GM12878 (cell line): ENCODE results near the gene TECTA. TPM values are rescaled to one million over a fixed set of nuclear protein-coding genes. Genes with fewer than 3 reads are reported as not detected.

ENCODE experiments used
- CHD1 ChIP-seq: IDR thresholded peaks from 2 replicates; pipeline ENCODE4 v1.6.1; 2012; ENCODE audit warnings: low read depth, low read length, improper control_type of control experiment
- CHD4 ChIP-seq: fragments of 200-600 bp; sonication (generic); IDR thresholded peaks from 2 replicates; pipeline ENCODE4 v1.6.1; 2016; ENCODE audit warnings: mild to moderate bottlenecking
- ESRRA ChIP-seq: IDR thresholded peaks from 2 replicates; pipeline ENCODE4 v1.6.1; 2012; ENCODE audit warnings: mild to moderate bottlenecking, low read length, improper control_type of control experiment
- FOXM1 ChIP-seq: IDR thresholded peaks from 2 replicates; pipeline ENCODE4 v1.6.1; 2012; ENCODE audit warnings: low read depth, mild to moderate bottlenecking, inconsistent platforms, low read length, moderate library complexity
- HDGF ChIP-seq: fragments of 450-650 bp; IDR thresholded peaks from 2 replicates; pipeline ENCODE4 v1.6.1; 2016; ENCODE audit warnings: antibody characterized with exemption
- LARP7 ChIP-seq: fragments of 450-650 bp; IDR thresholded peaks from 2 replicates; pipeline ENCODE4 v1.6.1; 2017; ENCODE audit warnings: mild to moderate bottlenecking
- MLLT1 ChIP-seq: fragments of 450-650 bp; IDR thresholded peaks from 2 replicates; pipeline ENCODE4 v1.6.1; 2016; ENCODE audit warnings: mild to moderate bottlenecking
- MXI1 ChIP-seq: fragments of 150-350 bp; IDR thresholded peaks from 2 replicates; pipeline ENCODE4 v1.6.1; 2011; ENCODE audit warnings: low read depth, mild to moderate bottlenecking, inconsistent platforms, low read length, improper control_type of control experiment
- NBN ChIP-seq: fragments of 450-650 bp; IDR thresholded peaks from 2 replicates; pipeline ENCODE4 v1.6.1; 2016
- NR2C2 ChIP-seq: IDR thresholded peaks from 2 replicates; pipeline ENCODE4 v1.6.1; 2011; ENCODE audit warnings: borderline replicate concordance, low read depth; ENCODE audit not compliant: control insufficient read depth, insufficient read length
- PKNOX1 ChIP-seq: fragments of 450-650 bp; IDR thresholded peaks from 2 replicates; pipeline ENCODE4 v1.6.1; 2016; ENCODE audit warnings: mild to moderate bottlenecking
- PML ChIP-seq: IDR thresholded peaks from 2 replicates; pipeline ENCODE4 v1.6.1; 2012; ENCODE audit warnings: low read length, inconsistent platforms
- POLR2AphosphoS5 ChIP-seq: IDR thresholded peaks from 2 replicates; pipeline ENCODE4 v1.6.1; 2011; ENCODE audit warnings: mild to moderate bottlenecking, low read length, inconsistent platforms
- SKIL ChIP-seq: fragments of 450-650 bp; IDR thresholded peaks from 2 replicates; pipeline ENCODE4 v1.6.1; 2017; ENCODE audit warnings: mild to moderate bottlenecking, low read depth, inconsistent platforms; ENCODE audit not compliant: poor library complexity, severe bottlenecking
- SMC3 ChIP-seq: IDR thresholded peaks from 2 replicates; pipeline ENCODE4 v1.6.1; 2011; ENCODE audit warnings: low read length, improper control_type of control experiment, borderline replicate concordance
- SPI1 ChIP-seq: IDR thresholded peaks from 2 replicates; pipeline ENCODE4 v1.6.1; 2011; ENCODE audit warnings: low read depth, mild to moderate bottlenecking, low read length, moderate library complexity, borderline replicate concordance; ENCODE audit not compliant: insufficient read depth
- SREBF2 ChIP-seq: IDR thresholded peaks from 2 replicates; pipeline ENCODE4 v1.6.1; 2012; ENCODE audit warnings: mild to moderate bottlenecking, low read length
- ZBED1 ChIP-seq: IDR thresholded peaks from 2 replicates; pipeline ENCODE4 v1.6.1; 2016; ENCODE audit warnings: borderline replicate concordance
- ZNF207 ChIP-seq: fragments of 450-650 bp; IDR thresholded peaks from 2 replicates; pipeline ENCODE4 v1.6.1; 2014; ENCODE audit warnings: antibody characterized with exemption, mild to moderate bottlenecking, borderline replicate concordance
- ZNF384 ChIP-seq: IDR thresholded peaks from 2 replicates; pipeline ENCODE4 v1.6.1; 2012; ENCODE audit warnings: low read depth, mild to moderate bottlenecking, low read length, improper control_type of control experiment, borderline replicate concordance
- ZNF622 ChIP-seq: fragments of 450-650 bp; IDR thresholded peaks from 2 replicates; pipeline ENCODE4 v1.6.1; 2017; ENCODE audit warnings: mild to moderate bottlenecking, inconsistent platforms
- polyA plus RNA-seq, 11 experiments: library from polyadenylated mRNA; depleted of rRNA in 4 of 11; unstranded in 6 of 11; stranded (reverse) in 5 of 11; fragments of >200 nt; fragmentation: Nextera tagmentation in 4 of 11; fragmentation: Illumina TruSeq in 1 of 11; extraction: Ambion mirVana in 4 of 11; extraction: Trizol in 1 of 11; gene quantifications; 1 replicate in 1 of 11; 2 replicates in 10 of 11; pipeline versions ENCODE4 v1.2.1 to v1.2.3, GENCODE V29; 2011 to 2016; ENCODE audit warnings: inconsistent platforms in 2 of 11, missing spikeins in 2 of 11, low read depth in 1 of 11
- total RNA-seq, 4 experiments: library from RNA; depleted of rRNA in 3 of 4; stranded (reverse); fragments of >200 nt in 3 of 4; fragmentation: Illumina TruSeq in 1 of 4; extraction: Trizol in 1 of 4; gene quantifications; 2 replicates each; pipeline versions ENCODE4 v1.2.1 to v1.2.3, GENCODE V29; 2013 to 2021
- TF ChIP-seq, protein P1 (sequence below): fragments of 450-650 bp; formaldehyde crosslinking; IDR thresholded peaks from 2 replicates; pipeline ENCODE4 v1.4.0; 2022; ENCODE audit warnings: mild to moderate bottlenecking, moderate library complexity
- TF ChIP-seq, protein P2 (sequence below): IDR thresholded peaks from 2 replicates; pipeline ENCODE4 v1.6.1; 2012; ENCODE audit warnings: low read depth, low read length, improper control_type of control experiment

The TECTA gene
- total and polyA plus RNA-seq, 10 of the 15 experiments (the other 5 are each of a cell fraction or from before 2014, with no cell fraction given) = under 0.01 to 0.14 (median 0.05) TPM; not detected in 1

- peak; percentile 61 for TF ChIP-seq SKIL
- no peak for TF ChIP-seq NR2C2
- TF ChIP-seq HDGF = no peak
- TF ChIP-seq ESRRA = no peak
- peak; percentile 47; the same call in 1 of the 2 replicates for TF ChIP-seq POLR2AphosphoS5
- TF ChIP-seq, protein P1, sequence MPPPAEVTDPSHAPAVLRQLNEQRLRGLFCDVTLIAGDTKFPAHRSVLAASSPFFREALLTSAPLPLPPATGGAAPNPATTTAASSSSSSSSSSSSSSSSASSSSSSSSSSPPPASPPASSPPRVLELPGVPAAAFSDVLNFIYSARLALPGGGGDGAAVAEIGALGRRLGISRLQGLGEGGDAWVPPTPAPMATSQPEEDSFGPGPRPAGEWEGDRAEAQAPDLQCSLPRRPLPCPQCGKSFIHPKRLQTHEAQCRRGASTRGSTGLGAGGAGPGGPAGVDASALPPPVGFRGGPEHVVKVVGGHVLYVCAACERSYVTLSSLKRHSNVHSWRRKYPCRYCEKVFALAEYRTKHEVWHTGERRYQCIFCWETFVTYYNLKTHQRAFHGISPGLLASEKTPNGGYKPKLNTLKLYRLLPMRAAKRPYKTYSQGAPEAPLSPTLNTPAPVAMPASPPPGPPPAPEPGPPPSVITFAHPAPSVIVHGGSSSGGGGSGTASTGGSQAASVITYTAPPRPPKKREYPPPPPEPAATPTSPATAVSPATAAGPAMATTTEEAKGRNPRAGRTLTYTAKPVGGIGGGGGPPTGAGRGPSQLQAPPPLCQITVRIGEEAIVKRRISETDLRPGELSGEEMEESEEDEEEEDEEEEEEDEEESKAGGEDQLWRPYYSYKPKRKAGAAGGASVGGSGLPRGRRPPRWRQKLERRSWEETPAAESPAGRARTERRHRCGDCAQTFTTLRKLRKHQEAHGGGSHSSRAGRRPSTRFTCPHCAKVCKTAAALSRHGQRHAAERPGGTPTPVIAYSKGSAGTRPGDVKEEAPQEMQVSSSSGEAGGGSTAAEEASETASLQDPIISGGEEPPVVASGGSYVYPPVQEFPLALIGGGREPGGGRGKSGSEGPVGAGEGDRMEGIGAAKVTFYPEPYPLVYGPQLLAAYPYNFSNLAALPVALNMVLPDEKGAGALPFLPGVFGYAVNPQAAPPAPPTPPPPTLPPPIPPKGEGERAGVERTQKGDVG (CRISPR knock-in tag) = no peak
- TF ChIP-seq ZNF622 = no peak
- TF ChIP-seq SMC3 = no peak
- TF ChIP-seq PML = 0 out of 2 replicates have a peak, but pooled peaks have one; percentile 41
- no peak for TF ChIP-seq PKNOX1
- TF ChIP-seq ZNF384 = no peak
- TF ChIP-seq MLLT1 = no peak
- TF ChIP-seq FOXM1 = peak; percentile 63; the same call in 1 of the 2 replicates
- no peak for TF ChIP-seq ZNF207
- no peak for TF ChIP-seq NBN
- TF ChIP-seq, protein P2, sequence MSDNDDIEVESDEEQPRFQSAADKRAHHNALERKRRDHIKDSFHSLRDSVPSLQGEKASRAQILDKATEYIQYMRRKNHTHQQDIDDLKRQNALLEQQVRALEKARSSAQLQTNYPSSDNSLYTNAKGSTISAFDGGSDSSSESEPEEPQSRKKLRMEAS = no peak
- TF ChIP-seq LARP7 = no peak
- no peak for TF ChIP-seq CHD1
- no peak for TF ChIP-seq SREBF2
- no peak for TF ChIP-seq CHD4
- no peak for TF ChIP-seq SPI1
- no peak for TF ChIP-seq MXI1
- TF ChIP-seq ZBED1 = no peak
Observed at GRCh38 chr11:121236115-121237001, 135.3 kb downstream of the TECTA start (continued).
